PC-9 (cell line): Measurements from ENCODE around the gene UBE2D4.

Experiments
- EZH2 ChIP-seq: fragments of 200-600 bp; sonication (generic); IDR thresholded peaks from 2 replicates; pipeline ENCODE4 v1.8.0; 2017; ENCODE audit warnings: antibody characterized with exemption, low read depth
- TF ChIP-seq, protein P1 (sequence below): fragments of 200-600 bp; sonication (generic); conservative IDR thresholded peaks from 2 replicates; pipeline ENCODE4 v1.6.1; 2017; ENCODE audit warnings: mixed run types, antibody characterized with exemption, mild to moderate bottlenecking, moderate library complexity

DNA sequence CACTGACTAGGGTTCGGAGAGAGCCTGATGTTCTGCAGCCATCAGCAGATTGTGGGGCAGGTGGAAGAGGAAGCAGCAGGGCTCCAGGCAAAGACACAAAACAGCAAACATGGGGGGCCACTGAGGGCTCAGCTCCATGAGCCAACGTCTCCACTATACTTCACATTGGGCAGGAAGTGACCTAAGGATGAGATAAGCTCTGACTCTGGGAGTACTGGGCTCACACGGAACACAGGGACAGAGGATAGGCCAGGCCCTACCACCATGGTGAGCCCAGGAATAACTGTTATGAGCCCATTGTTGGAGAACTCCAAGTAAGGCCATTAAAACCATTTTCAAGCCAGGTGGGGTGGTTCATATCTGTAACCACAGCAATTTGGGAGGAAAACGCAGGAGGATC, 42.0 kb upstream of the UBE2D4 start:
- TF ChIP-seq, protein P1, sequence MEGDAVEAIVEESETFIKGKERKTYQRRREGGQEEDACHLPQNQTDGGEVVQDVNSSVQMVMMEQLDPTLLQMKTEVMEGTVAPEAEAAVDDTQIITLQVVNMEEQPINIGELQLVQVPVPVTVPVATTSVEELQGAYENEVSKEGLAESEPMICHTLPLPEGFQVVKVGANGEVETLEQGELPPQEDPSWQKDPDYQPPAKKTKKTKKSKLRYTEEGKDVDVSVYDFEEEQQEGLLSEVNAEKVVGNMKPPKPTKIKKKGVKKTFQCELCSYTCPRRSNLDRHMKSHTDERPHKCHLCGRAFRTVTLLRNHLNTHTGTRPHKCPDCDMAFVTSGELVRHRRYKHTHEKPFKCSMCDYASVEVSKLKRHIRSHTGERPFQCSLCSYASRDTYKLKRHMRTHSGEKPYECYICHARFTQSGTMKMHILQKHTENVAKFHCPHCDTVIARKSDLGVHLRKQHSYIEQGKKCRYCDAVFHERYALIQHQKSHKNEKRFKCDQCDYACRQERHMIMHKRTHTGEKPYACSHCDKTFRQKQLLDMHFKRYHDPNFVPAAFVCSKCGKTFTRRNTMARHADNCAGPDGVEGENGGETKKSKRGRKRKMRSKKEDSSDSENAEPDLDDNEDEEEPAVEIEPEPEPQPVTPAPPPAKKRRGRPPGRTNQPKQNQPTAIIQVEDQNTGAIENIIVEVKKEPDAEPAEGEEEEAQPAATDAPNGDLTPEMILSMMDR, result no peak
- no peak for TF ChIP-seq EZH2
